Keratinocyte (primary cell): ENCODE results near the gene RPS21. TPM values are rescaled to one million over a fixed set of nuclear protein-coding genes. Genes with fewer than 3 reads are reported as not detected.
A peak's percentile ranks its signal among the peaks of the same experiment; 100 is the strongest.

Source experiments
- DNase-seq: peaks from one replicate; pipeline ENCODE4 v3.0.0-alpha.2; 2011; ENCODE audit warnings: low read depth, missing footprints, low spot score
- FAIRE-seq: peaks from 2 replicates; lab custom pipeline; 2011; peaks lifted over from hg19 to GRCh38; lab: Jason Lieb, UNC
- H2AFZ ChIP-seq: 2 replicates; pipeline ENCODE4 v1.6.0; 2012; ENCODE audit warnings: low read length, control low read depth, inconsistent platforms; ENCODE audit not compliant: control insufficient read depth
- H3K27ac ChIP-seq: 2 replicates; pipeline ENCODE4 v1.5.1; 2011; ENCODE audit warnings: low read length; ENCODE audit not compliant: control insufficient read depth, insufficient read depth
- H3K27me3 ChIP-seq: 3 replicates; pipeline ENCODE4 v1.6.0; 2011; ENCODE audit warnings: low read length; ENCODE audit not compliant: control insufficient read depth, insufficient read depth; ENCODE audit errors: extremely low read depth
- H3K36me3 ChIP-seq, 2 experiments: 2 replicates in 1 of 2; 3 replicates in 1 of 2; pipeline ENCODE4 v1.5.1; 2011; ENCODE audit warnings: low read length in 2 of 2, mild to moderate bottlenecking in 1 of 2; ENCODE audit not compliant: control insufficient read depth in 2 of 2, insufficient read depth in 2 of 2; ENCODE audit errors: extremely low read depth in 1 of 2
- H3K4me1 ChIP-seq: 3 replicates; pipeline ENCODE4 v1.5.1; 2011; ENCODE audit warnings: low read length; ENCODE audit not compliant: control insufficient read depth, insufficient read depth; ENCODE audit errors: extremely low read depth
- H3K4me2 ChIP-seq: 3 replicates; pipeline ENCODE4 v1.6.0; 2011; ENCODE audit warnings: low read depth, low read length; ENCODE audit not compliant: control insufficient read depth, insufficient read depth; ENCODE audit errors: extremely low read depth
- H3K4me3 ChIP-seq, 3 experiments: fragments of 200-600 bp in 1 of 3; sonication (generic) in 1 of 3; 2 replicates in 2 of 3; 3 replicates in 1 of 3; pipeline ENCODE4 v1.5.1; 2011 to 2016; ENCODE audit warnings: low read length in 3 of 3, mild to moderate bottlenecking in 3 of 3, control low read depth in 2 of 3, inconsistent platforms in 1 of 3, low read depth in 1 of 3, mixed read lengths in 1 of 3, mixed run types in 1 of 3, moderate library complexity in 1 of 3; ENCODE audit not compliant: control insufficient read depth in 2 of 3, insufficient read depth in 2 of 3; ENCODE audit errors: extremely low read depth in 1 of 3
- H3K79me2 ChIP-seq: 2 replicates; pipeline ENCODE4 v1.6.0; 2012; ENCODE audit warnings: low read length; ENCODE audit not compliant: control insufficient read depth, insufficient read depth
- H3K9ac ChIP-seq: 3 replicates; pipeline ENCODE4 v1.6.0; 2011; ENCODE audit warnings: low read length; ENCODE audit not compliant: control insufficient read depth, insufficient read depth; ENCODE audit errors: extremely low read depth
- H3K9me1 ChIP-seq: 3 replicates; pipeline ENCODE4 v1.6.0; 2011; ENCODE audit warnings: low read length; ENCODE audit not compliant: control insufficient read depth, insufficient read depth; ENCODE audit errors: extremely low read depth
- H3K9me3 ChIP-seq: 2 replicates; pipeline ENCODE4 v1.5.1; 2012; ENCODE audit warnings: low read depth, low read length; ENCODE audit not compliant: control insufficient read depth
- H4K20me1 ChIP-seq: 3 replicates; pipeline ENCODE4 v1.6.0; 2011; ENCODE audit warnings: low read length; ENCODE audit not compliant: control insufficient read depth, insufficient read depth; ENCODE audit errors: extremely low read depth
- EZH2 ChIP-seq: IDR thresholded peaks from one replicate; pipeline ENCODE4 v1.6.1; 2012; ENCODE audit warnings: inconsistent platforms, mild to moderate bottlenecking, low read length, moderate library complexity
- dilution Hi-C: fragments of 300-500 bp; cut with MboI; formaldehyde crosslinking; loops from one replicate; pipeline ENCODE4 v1.7.0; 2020; ENCODE audit warnings: low sequenced_read_pairs; ENCODE audit not compliant: extremely low pct_ligation_motif_present
- polyA plus RNA-seq, 5 experiments: library from polyadenylated mRNA; depleted of rRNA in 3 of 5; stranded (reverse) in 3 of 5; stranded (forward) in 1 of 5; unstranded in 1 of 5; fragments of >200 nt; gene quantifications; 1 replicate in 1 of 5; 2 replicates in 3 of 5; 3 replicates in 1 of 5; pipeline versions ENCODE4 v1.2.1 to v1.2.3, GENCODE V29; 2011 to 2012; ENCODE audit warnings: missing spikeins in 2 of 5, low read depth in 1 of 5, low replicate concordance in 1 of 5
- TF ChIP-seq, protein P1 (sequence below), 3 experiments: IDR thresholded peaks in 1 of 3; conservative IDR thresholded peaks in 1 of 3; optimal IDR thresholded peaks in 1 of 3; 2 replicates in 2 of 3; 3 replicates in 1 of 3; pipeline versions ENCODE3 to v1.5.1; 2011; ENCODE audit warnings: low read length in 3 of 3, mild to moderate bottlenecking in 3 of 3, moderate library complexity in 2 of 3, control low read depth in 1 of 3, inconsistent platforms in 1 of 3; ENCODE audit not compliant: insufficient read depth in 2 of 3; ENCODE audit errors: extremely low read depth in 1 of 3

The RPS21 gene
- polyA plus RNA-seq, 1 donor (not counting 4 experiments of a cell fraction or from before 2014, with no cell fraction given), result 3,874 TPM

GRCh38 chr20:62365814-62366369 is 21.0 kb upstream of the RPS21 start:
- Histone ChIP-seq H3K9me1 (no peaks in the 10 kb centered on the region), H2AFZ (no peak overlapping the region), H3K4me3 (peak overlapping the region; percentile 88 to 93 (median 92)), H3K27ac (peak overlapping the region; percentile 69), H3K4me1 (peaks cover 75% of the 10 kb centered on the region), H3K79me2 (peaks cover 42% of the 10 kb centered on the region), H3K4me2 (peak overlapping the region; percentile 96), H3K27me3 (no peaks in the 10 kb centered on the region), H3K36me3 (peaks cover 5 to 10% of the 10 kb centered on the region in 2 experiments), H3K9me3 (no peaks in the 10 kb centered on the region), H3K9ac (peak overlapping the region; percentile 80), H4K20me1 (peaks cover 29% of the 10 kb centered on the region)
- dilution Hi-C loops, result no loop called here
- FAIRE-seq (no peak), DNase-seq (no peak)
- TF ChIP-seq, protein P1, sequence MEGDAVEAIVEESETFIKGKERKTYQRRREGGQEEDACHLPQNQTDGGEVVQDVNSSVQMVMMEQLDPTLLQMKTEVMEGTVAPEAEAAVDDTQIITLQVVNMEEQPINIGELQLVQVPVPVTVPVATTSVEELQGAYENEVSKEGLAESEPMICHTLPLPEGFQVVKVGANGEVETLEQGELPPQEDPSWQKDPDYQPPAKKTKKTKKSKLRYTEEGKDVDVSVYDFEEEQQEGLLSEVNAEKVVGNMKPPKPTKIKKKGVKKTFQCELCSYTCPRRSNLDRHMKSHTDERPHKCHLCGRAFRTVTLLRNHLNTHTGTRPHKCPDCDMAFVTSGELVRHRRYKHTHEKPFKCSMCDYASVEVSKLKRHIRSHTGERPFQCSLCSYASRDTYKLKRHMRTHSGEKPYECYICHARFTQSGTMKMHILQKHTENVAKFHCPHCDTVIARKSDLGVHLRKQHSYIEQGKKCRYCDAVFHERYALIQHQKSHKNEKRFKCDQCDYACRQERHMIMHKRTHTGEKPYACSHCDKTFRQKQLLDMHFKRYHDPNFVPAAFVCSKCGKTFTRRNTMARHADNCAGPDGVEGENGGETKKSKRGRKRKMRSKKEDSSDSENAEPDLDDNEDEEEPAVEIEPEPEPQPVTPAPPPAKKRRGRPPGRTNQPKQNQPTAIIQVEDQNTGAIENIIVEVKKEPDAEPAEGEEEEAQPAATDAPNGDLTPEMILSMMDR (optimal IDR thresholded peaks at IDR 0.05 in 1 of 3, IDR thresholded peaks at IDR 0.05 in 1 of 3, conservative IDR thresholded peaks at IDR 0.05 in 1 of 3; ENCODE audit: extremely low read depth in 1 of 3, insufficient read depth in 2 of 3, low read length in 3 of 3), result no peak

- TF ChIP-seq, protein P1 (optimal IDR thresholded peaks at IDR 0.05 in 1 of 3, IDR thresholded peaks at IDR 0.05 in 1 of 3, conservative IDR thresholded peaks at IDR 0.05 in 1 of 3; ENCODE audit: extremely low read depth in 1 of 3, insufficient read depth in 2 of 3, low read length in 3 of 3), result no peak
- TF ChIP-seq EZH2, result no peak
- Histone ChIP-seq H3K79me2 (peaks cover 40% of the 10 kb centered on the region), H3K9me3 (no peaks in the 10 kb centered on the region), H2AFZ (no peak overlapping the region), H3K4me3 (peak overlapping the region; percentile 88 to 93 (median 92)), H3K4me2 (peak overlapping the region; percentile 96), H3K9me1 (no peaks in the 10 kb centered on the region), H4K20me1 (peaks cover 29% of the 10 kb centered on the region), H3K27me3 (no peaks in the 10 kb centered on the region), H3K36me3 (peaks cover 5 to 10% of the 10 kb centered on the region in 2 experiments), H3K4me1 (peaks cover 70% of the 10 kb centered on the region), H3K27ac (peak overlapping the region; percentile 69), H3K9ac (peak overlapping the region; percentile 80)
- no peak for DNase-seq
- no peak for FAIRE-seq
- dilution Hi-C loops, result no loop called here
Observed at GRCh38 chr20:62366370-62367135, 20.4 kb upstream of the RPS21 start.
